ENCODE data around the gene TIMM44.
A peak's percentile ranks its signal among the peaks of the same experiment; 100 is the strongest.

The TIMM44 gene

GRCh38 chr19:7915250-7916102, 28.0 kb downstream of the TIMM44 start:
- Histone ChIP-seq H3K4me1 (ENCODE audit: control insufficient read depth, insufficient read depth, low read length) (peaks cover 11% of the 10 kb centered on the region), H3K4me3 (ENCODE audit: low read length) (no peak overlapping the region), H3K9me3 (ENCODE audit: control insufficient read depth, low read length) (no peaks in the 10 kb centered on the region), H3K9ac (ENCODE audit: low read length) (peak overlapping the region; percentile 51), H3K27me3 (replicated peaks; ENCODE audit: control insufficient read depth, insufficient read depth, low read length) (no peaks in the 10 kb centered on the region), H3K36me3 (ENCODE audit: control insufficient read depth, insufficient read depth, low read length, severe bottlenecking) (peaks cover 22% of the 10 kb centered on the region)
- DNase-seq (ENCODE audit: low read depth): no peak

- no peaks in the 10 kb centered on the region for H3K27me3 ChIP-seq (replicated peaks; ENCODE audit: control insufficient read depth, insufficient read depth, low read length)
- no peak for DNase-seq (ENCODE audit: low read depth)
- peaks cover 29% of the 10 kb centered on the region for H3K36me3 ChIP-seq (ENCODE audit: control insufficient read depth, insufficient read depth, low read length, severe bottlenecking)
- no peaks in the 10 kb centered on the region for H3K9me3 ChIP-seq (ENCODE audit: control insufficient read depth, low read length)
- H3K9ac ChIP-seq (ENCODE audit: low read length): peak within 1 kb of the TSS; percentile 51
- H3K4me3 ChIP-seq (ENCODE audit: low read length): no peak within 1 kb of the TSS
- peaks cover 8% of the 10 kb centered on the region for H3K4me1 ChIP-seq (ENCODE audit: control insufficient read depth, insufficient read depth, low read length)
These were observed 28.8 kb downstream of the TIMM44 start, which contains the start of gene TGFBR3L for GRCh38 chr19:7914598-7915045. TSS of gene TGFBR3L (plus strand) at chr19:7914830.

GRCh38 chr19:7914099-7914498, 29.4 kb downstream of the TIMM44 start:
- Histone ChIP-seq H3K9me3 (ENCODE audit: control insufficient read depth, low read length) (no peaks in the 10 kb centered on the region), H3K9ac (ENCODE audit: low read length) (no peak overlapping the region), H3K4me1 (ENCODE audit: control insufficient read depth, insufficient read depth, low read length) (peaks cover 6% of the 10 kb centered on the region), H3K4me3 (ENCODE audit: low read length) (no peak overlapping the region), H3K27me3 (replicated peaks; ENCODE audit: control insufficient read depth, insufficient read depth, low read length) (no peaks in the 10 kb centered on the region), H3K36me3 (ENCODE audit: control insufficient read depth, insufficient read depth, low read length, severe bottlenecking) (peaks cover 29% of the 10 kb centered on the region)
- DNase-seq (ENCODE audit: low read depth): no peak

- no peaks in the 10 kb centered on the region for H3K27me3 ChIP-seq (replicated peaks; ENCODE audit: control insufficient read depth, insufficient read depth, low read length)
- no peak for DNase-seq (ENCODE audit: low read depth)
These were observed 29.8 kb downstream of the TIMM44 start for GRCh38 chr19:7913652-7914051.

GRCh38 chr19:7912697-7913564, 30.5 kb downstream of the TIMM44 start:
- H3K9me3 ChIP-seq (ENCODE audit: control insufficient read depth, low read length): no peaks in the 10 kb centered on the region
- H3K4me1 ChIP-seq (ENCODE audit: control insufficient read depth, insufficient read depth, low read length): peaks cover 6% of the 10 kb centered on the region
- no peak overlapping the region for H3K4me3 ChIP-seq (ENCODE audit: low read length)
- no peaks in the 10 kb centered on the region for H3K27me3 ChIP-seq (replicated peaks; ENCODE audit: control insufficient read depth, insufficient read depth, low read length)
- no peak for DNase-seq (ENCODE audit: low read depth)
- H3K9ac ChIP-seq (ENCODE audit: low read length): no peak overlapping the region
- H3K36me3 ChIP-seq (ENCODE audit: control insufficient read depth, insufficient read depth, low read length, severe bottlenecking): peaks cover 29% of the 10 kb centered on the region

More at GRCh38 chr19:7913652-7914051, 29.8 kb downstream of the TIMM44 start:
- Histone ChIP-seq H3K9me3 (ENCODE audit: control insufficient read depth, low read length) (no peaks in the 10 kb centered on the region), H3K4me3 (ENCODE audit: low read length) (no peak overlapping the region), H3K36me3 (ENCODE audit: control insufficient read depth, insufficient read depth, low read length, severe bottlenecking) (peaks cover 29% of the 10 kb centered on the region), H3K4me1 (ENCODE audit: control insufficient read depth, insufficient read depth, low read length) (peaks cover 6% of the 10 kb centered on the region), H3K9ac (ENCODE audit: low read length) (no peak overlapping the region)

- Histone ChIP-seq H3K4me1 (ENCODE audit: control insufficient read depth, insufficient read depth, low read length) (peaks cover 6% of the 10 kb centered on the region), H3K4me3 (ENCODE audit: low read length) (no peak overlapping the region), H3K27me3 (replicated peaks; ENCODE audit: control insufficient read depth, insufficient read depth, low read length) (no peaks in the 10 kb centered on the region), H3K9ac (ENCODE audit: low read length) (no peak overlapping the region), H3K36me3 (ENCODE audit: control insufficient read depth, insufficient read depth, low read length, severe bottlenecking) (peaks cover 29% of the 10 kb centered on the region), H3K9me3 (ENCODE audit: control insufficient read depth, low read length) (no peaks in the 10 kb centered on the region)
- no peak for DNase-seq (ENCODE audit: low read depth)
These were observed 31.2 kb downstream of the TIMM44 start for GRCh38 chr19:7912144-7912696.

GRCh38 chr19:7911508-7912143, 31.8 kb downstream of the TIMM44 start:
- DNase-seq (ENCODE audit: low read depth): no peak
- no peak overlapping the region for H3K9ac ChIP-seq (ENCODE audit: low read length)
- peaks cover 6% of the 10 kb centered on the region for H3K4me1 ChIP-seq (ENCODE audit: control insufficient read depth, insufficient read depth, low read length)
- H3K9me3 ChIP-seq (ENCODE audit: control insufficient read depth, low read length): no peaks in the 10 kb centered on the region
- H3K27me3 ChIP-seq (replicated peaks; ENCODE audit: control insufficient read depth, insufficient read depth, low read length): no peaks in the 10 kb centered on the region
- H3K4me3 ChIP-seq (ENCODE audit: low read length): no peak overlapping the region
- H3K36me3 ChIP-seq (ENCODE audit: control insufficient read depth, insufficient read depth, low read length, severe bottlenecking): peaks cover 29% of the 10 kb centered on the region

GRCh38 chr19:7910321-7911161, 32.9 kb downstream of the TIMM44 start:
- Histone ChIP-seq H3K9ac (ENCODE audit: low read length) (no peak overlapping the region), H3K4me1 (ENCODE audit: control insufficient read depth, insufficient read depth, low read length) (peaks cover 2% of the 10 kb centered on the region), H3K27me3 (replicated peaks; ENCODE audit: control insufficient read depth, insufficient read depth, low read length) (no peaks in the 10 kb centered on the region), H3K36me3 (ENCODE audit: control insufficient read depth, insufficient read depth, low read length, severe bottlenecking) (peaks cover 35% of the 10 kb centered on the region), H3K9me3 (ENCODE audit: control insufficient read depth, low read length) (no peaks in the 10 kb centered on the region), H3K4me3 (ENCODE audit: low read length) (no peak overlapping the region)
- DNase-seq (ENCODE audit: low read depth): no peak

- no peak overlapping the region for H3K9ac ChIP-seq (ENCODE audit: low read length)
- DNase-seq (ENCODE audit: low read depth): no peak
- peaks cover 35% of the 10 kb centered on the region for H3K36me3 ChIP-seq (ENCODE audit: control insufficient read depth, insufficient read depth, low read length, severe bottlenecking)
- peaks cover 10% of the 10 kb centered on the region for H3K4me1 ChIP-seq (ENCODE audit: control insufficient read depth, insufficient read depth, low read length)
- no peaks in the 10 kb centered on the region for H3K9me3 ChIP-seq (ENCODE audit: control insufficient read depth, low read length)
- H3K4me3 ChIP-seq (ENCODE audit: low read length): no peak overlapping the region
- no peaks in the 10 kb centered on the region for H3K27me3 ChIP-seq (replicated peaks; ENCODE audit: control insufficient read depth, insufficient read depth, low read length)
These were observed 33.9 kb downstream of the TIMM44 start for GRCh38 chr19:7909471-7910067.
